Measurements from ENCODE around the gene ISL2.
A peak's percentile ranks its signal among the peaks of the same experiment; 100 is the strongest.

Gene ISL2

GRCh38 chr15:76341366-76342057 lies 4.9 kb downstream of the ISL2 start:
- Histone ChIP-seq H3K27me3 (ENCODE audit: insufficient read depth, low read length) (peaks cover 93% of the 10 kb centered on the region), H3K9me3 (ENCODE audit: low read length) (no peaks in the 10 kb centered on the region), H2AFZ (ENCODE audit: low read depth, low read length) (no peak overlapping the region), H3K4me3 (ENCODE audit: low read length) (no peak overlapping the region), H3K36me3 (ENCODE audit: insufficient read depth, low read length) (no peaks in the 10 kb centered on the region), H3K4me1 (ENCODE audit: insufficient read depth, low read length) (peaks cover 53% of the 10 kb centered on the region)

GRCh38 chr15:76342058-76342381 lies 5.4 kb downstream of the ISL2 start:
- Histone ChIP-seq H3K4me3 (ENCODE audit: low read length) (no peak overlapping the region), H3K9me3 (ENCODE audit: low read length) (no peaks in the 10 kb centered on the region), H3K4me1 (ENCODE audit: insufficient read depth, low read length) (peaks cover 56% of the 10 kb centered on the region), H2AFZ (ENCODE audit: low read depth, low read length) (no peak overlapping the region), H3K27me3 (ENCODE audit: insufficient read depth, low read length) (peaks cover 94% of the 10 kb centered on the region), H3K36me3 (ENCODE audit: insufficient read depth, low read length) (no peaks in the 10 kb centered on the region)

GRCh38 chr15:76342382-76343201 lies 6.0 kb downstream of the ISL2 start:
- Histone ChIP-seq H3K9me3 (ENCODE audit: low read length) (no peaks in the 10 kb centered on the region), H2AFZ (ENCODE audit: low read depth, low read length) (no peak overlapping the region), H3K36me3 (ENCODE audit: insufficient read depth, low read length) (no peaks in the 10 kb centered on the region), H3K27me3 (ENCODE audit: insufficient read depth, low read length) (peaks cover 92% of the 10 kb centered on the region), H3K4me3 (ENCODE audit: low read length) (no peak overlapping the region), H3K4me1 (ENCODE audit: insufficient read depth, low read length) (peaks cover 53% of the 10 kb centered on the region)

- Histone ChIP-seq H3K9me3 (ENCODE audit: low read length) (no peaks in the 10 kb centered on the region), H3K4me1 (ENCODE audit: insufficient read depth, low read length) (peaks cover 44% of the 10 kb centered on the region), H3K36me3 (ENCODE audit: insufficient read depth, low read length) (no peaks in the 10 kb centered on the region), H3K4me3 (ENCODE audit: low read length) (no peak overlapping the region), H2AFZ (ENCODE audit: low read depth, low read length) (no peak overlapping the region), H3K27me3 (ENCODE audit: insufficient read depth, low read length) (peaks cover 93% of the 10 kb centered on the region)
Observed at GRCh38 chr15:76343313-76343996, 6.9 kb downstream of the ISL2 start.

- no peaks in the 10 kb centered on the region for H3K36me3 ChIP-seq (ENCODE audit: insufficient read depth, low read length)
- peaks cover 30% of the 10 kb centered on the region for H3K4me1 ChIP-seq (ENCODE audit: insufficient read depth, low read length)
- H3K27me3 ChIP-seq (ENCODE audit: insufficient read depth, low read length): peaks cover 78% of the 10 kb centered on the region
- no peak overlapping the region for H3K4me3 ChIP-seq (ENCODE audit: low read length)
- no peak overlapping the region for H2AFZ ChIP-seq (ENCODE audit: low read depth, low read length)
- H3K9me3 ChIP-seq (ENCODE audit: low read length): no peaks in the 10 kb centered on the region
Observed at GRCh38 chr15:76344893-76345582, 8.5 kb downstream of the ISL2 start.

GRCh38 chr15:76345583-76345879 lies 9.0 kb downstream of the ISL2 start:
- H3K27me3 ChIP-seq (ENCODE audit: insufficient read depth, low read length): peaks cover 73% of the 10 kb centered on the region
- H3K4me1 ChIP-seq (ENCODE audit: insufficient read depth, low read length): peaks cover 25% of the 10 kb centered on the region

GRCh38 chr15:76345880-76346668 lies 9.5 kb downstream of the ISL2 start:
- Histone ChIP-seq H3K4me3 (ENCODE audit: low read length) (peak overlapping the region; percentile 36), H3K27me3 (ENCODE audit: insufficient read depth, low read length) (peaks cover 68% of the 10 kb centered on the region)

More at GRCh38 chr15:76345583-76345879, 9.0 kb downstream of the ISL2 start:
- Histone ChIP-seq H3K36me3 (ENCODE audit: insufficient read depth, low read length) (no peaks in the 10 kb centered on the region), H3K9me3 (ENCODE audit: low read length) (no peaks in the 10 kb centered on the region), H3K4me3 (ENCODE audit: low read length) (no peak overlapping the region), H2AFZ (ENCODE audit: low read depth, low read length) (no peak overlapping the region)

GRCh38 chr15:76346669-76347481 lies 10.3 kb downstream of the ISL2 start:
- Histone ChIP-seq H2AFZ (ENCODE audit: low read depth, low read length) (peak overlapping the region; percentile 53), H3K27me3 (ENCODE audit: insufficient read depth, low read length) (peaks cover 61% of the 10 kb centered on the region), H3K4me1 (ENCODE audit: insufficient read depth, low read length) (peaks cover 13% of the 10 kb centered on the region), H3K36me3 (ENCODE audit: insufficient read depth, low read length) (no peaks in the 10 kb centered on the region), H3K9me3 (ENCODE audit: low read length) (no peaks in the 10 kb centered on the region), H3K4me3 (ENCODE audit: low read length) (peak overlapping the region; percentile 36)

More at GRCh38 chr15:76345880-76346668, 9.5 kb downstream of the ISL2 start:
- H3K9me3 ChIP-seq (ENCODE audit: low read length): no peaks in the 10 kb centered on the region
- H2AFZ ChIP-seq (ENCODE audit: low read depth, low read length): peak overlapping the region; percentile 53
- H3K4me1 ChIP-seq (ENCODE audit: insufficient read depth, low read length): peaks cover 20% of the 10 kb centered on the region
- no peaks in the 10 kb centered on the region for H3K36me3 ChIP-seq (ENCODE audit: insufficient read depth, low read length)

- H3K27me3 ChIP-seq (ENCODE audit: insufficient read depth, low read length): peaks cover 55% of the 10 kb centered on the region
Observed at GRCh38 chr15:76347482-76348055, 11.0 kb downstream of the ISL2 start.

GRCh38 chr15:76349301-76350070 lies 12.9 kb downstream of the ISL2 start:
- Histone ChIP-seq H3K36me3 (ENCODE audit: insufficient read depth, low read length) (no peaks in the 10 kb centered on the region), H3K4me3 (ENCODE audit: low read length) (no peak overlapping the region), H3K4me1 (ENCODE audit: insufficient read depth, low read length) (peaks cover 13% of the 10 kb centered on the region), H2AFZ (ENCODE audit: low read depth, low read length) (no peak overlapping the region), H3K27me3 (ENCODE audit: insufficient read depth, low read length) (peaks cover 37% of the 10 kb centered on the region), H3K9me3 (ENCODE audit: low read length) (no peaks in the 10 kb centered on the region)

More at GRCh38 chr15:76347482-76348055, 11.0 kb downstream of the ISL2 start:
- Histone ChIP-seq H3K4me3 (ENCODE audit: low read length) (peak overlapping the region; percentile 36), H3K4me1 (ENCODE audit: insufficient read depth, low read length) (peaks cover 13% of the 10 kb centered on the region), H3K9me3 (ENCODE audit: low read length) (no peaks in the 10 kb centered on the region), H2AFZ (ENCODE audit: low read depth, low read length) (peak overlapping the region; percentile 53), H3K36me3 (ENCODE audit: insufficient read depth, low read length) (no peaks in the 10 kb centered on the region)

GRCh38 chr15:76353023-76353577 lies 16.5 kb downstream of the ISL2 start:
- Histone ChIP-seq H3K36me3 (ENCODE audit: insufficient read depth, low read length) (no peaks in the 10 kb centered on the region), H3K4me3 (ENCODE audit: low read length) (no peak overlapping the region), H2AFZ (ENCODE audit: low read depth, low read length) (no peak overlapping the region), H3K27me3 (ENCODE audit: insufficient read depth, low read length) (peaks cover 5% of the 10 kb centered on the region), H3K9me3 (ENCODE audit: low read length) (no peaks in the 10 kb centered on the region), H3K4me1 (ENCODE audit: insufficient read depth, low read length) (no peaks in the 10 kb centered on the region)
